ENCODE measurements around the gene MSI2. TPM values are rescaled to one million over a fixed set of nuclear protein-coding genes. Genes with fewer than 3 reads are reported as not detected.

The MSI2 gene
- total and polyA plus RNA-seq, 7 experiments from 2014 or later: 3.3 to 169 (median 125) TPM

DNA sequence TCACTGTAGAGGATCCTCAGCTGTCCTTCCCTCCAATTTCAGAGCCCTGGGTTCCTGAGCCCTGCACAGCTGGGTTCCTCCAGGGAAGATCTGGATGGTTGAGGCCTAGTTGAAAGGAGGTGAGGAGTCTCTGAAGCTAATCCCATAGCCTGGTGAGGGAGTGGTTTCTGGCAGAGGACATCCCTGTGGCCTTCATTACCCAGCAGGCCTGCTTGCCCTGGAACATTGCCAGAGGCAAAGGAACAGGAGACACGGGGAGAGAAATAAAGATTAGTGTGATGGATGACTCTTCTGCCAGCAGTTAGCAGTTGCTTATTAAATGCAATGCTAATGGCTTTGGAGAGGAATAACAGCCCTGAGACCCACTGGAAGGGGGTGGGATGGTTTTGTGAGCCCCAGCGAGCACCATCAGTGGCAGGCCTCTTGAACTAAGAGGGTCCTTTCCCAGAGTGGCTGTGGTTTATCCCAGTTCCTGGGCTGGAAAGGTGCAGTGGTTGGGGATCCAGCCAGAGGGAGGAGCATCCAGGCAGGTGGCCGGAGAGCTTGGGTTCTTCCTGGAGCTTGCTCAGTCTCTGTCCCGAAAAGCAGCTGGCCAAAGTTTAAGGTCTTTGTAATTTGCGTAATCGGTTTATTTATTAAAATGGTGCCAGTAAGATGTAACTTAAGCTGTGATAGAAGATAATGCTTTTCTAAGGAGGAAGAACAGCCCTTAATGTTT is 279.1 kb downstream of the MSI2 start:
- Histone ChIP-seq H3K27ac (ENCODE audit: low read depth, low read length) (no peak overlapping the region), H3K4me3 (ENCODE audit: low read length) (no peak overlapping the region), H3K9me3 (ENCODE audit: control insufficient read depth in 2 of 3, low read length in 3 of 3) (no peaks in the 10 kb centered on the region), H3K36me3 (ENCODE audit: control insufficient read depth in 2 of 3, insufficient read depth in 3 of 3, low read length in 3 of 3) (no peaks in the 10 kb centered on the region), H3K27me3 (ENCODE audit: control insufficient read depth in 2 of 2, insufficient read depth in 2 of 2, low read length in 2 of 2) (no peaks in the 10 kb centered on the region), H3K4me1 (ENCODE audit: control insufficient read depth in 2 of 2, insufficient read depth in 2 of 2, low read length in 2 of 2) (peaks cover 0 to 13% of the 10 kb centered on the region in 2 donors)
- Mint-ChIP-seq H3K4me1 (peaks cover 28 to 68% (median 61%) of the 10 kb centered on the region in 7 donors), H3K36me3 (peaks cover 0 to 9% (median 7%) of the 10 kb centered on the region in 5 donors), H3K4me3 (no peak overlapping the region), H3K9me3 (no peaks in the 10 kb centered on the region), H3K27me3 (no peaks in the 10 kb centered on the region), H3K27ac (peak overlapping the region in 4 of 9 donors; percentile 29 to 57 (median 47))
- ATAC-seq (no peak), DNase-seq (no peak)
- POLR2A ChIA-PET: no interaction called here
- intact Hi-C loops (cut with micrococcal nuclease): loop anchor here in 1 of 2 donors (10.0 kb wide), 1 partner anchor 291 kb away; no protein-coding TSS in a partner anchor
- CTCF ChIA-PET: no interaction called here

DNA sequence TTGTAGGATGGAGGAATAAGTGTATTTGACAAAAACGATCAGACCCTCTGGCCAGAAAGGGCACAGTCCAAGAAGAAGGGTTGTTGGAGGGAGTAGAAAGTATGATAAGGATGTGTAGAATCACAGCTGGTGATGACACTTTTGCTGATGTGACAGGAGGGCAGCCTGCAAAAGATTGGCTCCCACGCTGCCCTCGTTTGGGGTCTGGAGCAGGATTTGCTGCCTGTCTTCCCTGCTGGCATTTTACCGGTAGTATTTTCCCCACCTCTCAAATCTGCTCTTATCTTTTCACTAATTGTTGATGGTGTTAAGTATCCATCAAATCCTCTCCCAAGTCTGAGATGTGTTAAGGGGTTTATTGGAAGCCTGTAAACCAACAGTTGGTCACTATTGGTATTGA is 280.0 kb downstream of the MSI2 start:
- CTCF ChIA-PET: no interaction called here
- no peaks in the 10 kb centered on the region for H3K9me3 Mint-ChIP-seq
- peaks cover 25 to 61% (median 53%) of the 10 kb centered on the region in 7 donors for H3K4me1 Mint-ChIP-seq
- H3K4me3 Mint-ChIP-seq: peak overlapping the region in 2 of 10 donors; percentile 10 to 12
- peaks cover 0 to 13% (median 10%) of the 10 kb centered on the region in 5 donors for H3K36me3 Mint-ChIP-seq
- Histone ChIP-seq H3K27ac (ENCODE audit: low read depth, low read length) (no peak overlapping the region), H3K36me3 (ENCODE audit: control insufficient read depth in 2 of 3, insufficient read depth in 3 of 3, low read length in 3 of 3) (no peaks in the 10 kb centered on the region), H3K27me3 (ENCODE audit: control insufficient read depth in 2 of 2, insufficient read depth in 2 of 2, low read length in 2 of 2) (no peaks in the 10 kb centered on the region), H3K4me1 (ENCODE audit: control insufficient read depth in 2 of 2, insufficient read depth in 2 of 2, low read length in 2 of 2) (peaks cover 0 to 13% of the 10 kb centered on the region in 2 donors), H3K9me3 (ENCODE audit: control insufficient read depth in 2 of 3, low read length in 3 of 3) (no peaks in the 10 kb centered on the region), H3K4me3 (ENCODE audit: low read length) (no peak overlapping the region)
- POLR2A ChIA-PET: interaction anchor here (0.7 kb wide), 1 partner anchor 178 kb away, joined by 3 read pairs; no protein-coding TSS in a partner anchor
- ATAC-seq: no peak
- no peak for DNase-seq
- intact Hi-C loops (cut with micrococcal nuclease): loop anchor here in 1 of 2 donors (10.0 kb wide), 1 partner anchor 291 kb away; no protein-coding TSS in a partner anchor
- no peaks in the 10 kb centered on the region for H3K27me3 Mint-ChIP-seq
- peak overlapping the region in 6 of 9 donors; percentile 13 to 55 (median 40) for H3K27ac Mint-ChIP-seq

DNA sequence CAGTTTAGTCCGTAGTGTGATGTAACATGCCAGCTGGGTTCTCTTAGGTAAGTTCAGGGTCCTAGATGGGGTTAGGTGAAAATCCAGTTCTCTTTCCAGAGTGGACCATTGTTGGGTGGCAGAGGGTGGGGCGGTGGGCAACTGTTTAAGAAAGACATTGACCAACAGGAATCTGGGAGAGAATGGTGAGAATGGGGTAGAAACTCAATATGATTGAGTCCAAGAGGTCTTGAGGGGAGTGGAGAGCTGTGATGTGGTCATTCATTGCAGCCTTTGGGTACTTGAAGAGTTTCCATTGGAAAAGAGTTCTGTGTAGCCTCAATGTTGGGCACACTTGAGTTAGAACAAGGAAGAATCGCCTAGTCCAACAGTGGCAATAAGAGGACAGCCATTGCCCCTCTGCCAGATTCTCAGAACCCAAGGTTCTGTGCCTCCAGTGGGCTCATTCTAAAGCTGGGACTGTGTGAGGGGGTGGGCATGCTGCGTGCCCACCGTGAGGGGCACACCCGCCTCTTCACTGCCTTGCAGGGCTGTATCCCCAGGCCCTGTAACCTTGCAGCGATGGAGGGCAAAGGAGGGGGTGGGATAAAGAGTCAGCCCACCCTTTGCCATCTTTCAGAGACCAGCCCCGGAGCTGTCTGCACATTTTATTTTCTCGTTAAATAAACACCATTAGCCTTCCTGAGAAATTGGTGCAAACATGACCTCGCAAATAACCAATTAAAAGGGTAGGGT is 280.6 kb downstream of the MSI2 start:
- ChIA-PET CTCF (interaction anchor here (0.6 kb wide), 1 partner anchor 15 kb away, joined by 4 read pairs; no protein-coding TSS in a partner anchor), POLR2A (no interaction called here)
- intact Hi-C loops (cut with micrococcal nuclease): loop anchor here in 1 of 2 donors (10.0 kb wide), 1 partner anchor 292 kb away; no protein-coding TSS in a partner anchor
- H3K4me1 ChIP-seq (ENCODE audit: control insufficient read depth in 2 of 2, insufficient read depth in 2 of 2, low read length in 2 of 2): peaks cover 0 to 13% of the 10 kb centered on the region in 2 donors
- ATAC-seq (no peak), DNase-seq (no peak)
- H3K9me3 Mint-ChIP-seq: no peaks in the 10 kb centered on the region
- H3K9me3 ChIP-seq (ENCODE audit: control insufficient read depth in 2 of 3, low read length in 3 of 3): no peaks in the 10 kb centered on the region
- no peak overlapping the region for H3K27ac ChIP-seq (ENCODE audit: low read depth, low read length)
- peaks cover 21 to 58% (median 47%) of the 10 kb centered on the region in 7 donors for H3K4me1 Mint-ChIP-seq
- H3K36me3 ChIP-seq (ENCODE audit: control insufficient read depth in 2 of 3, insufficient read depth in 3 of 3, low read length in 3 of 3): no peaks in the 10 kb centered on the region
- H3K27me3 ChIP-seq (ENCODE audit: control insufficient read depth in 2 of 2, insufficient read depth in 2 of 2, low read length in 2 of 2): no peaks in the 10 kb centered on the region
- H3K4me3 Mint-ChIP-seq: peak overlapping the region; percentile 59 to 78 (median 70)
- no peaks in the 10 kb centered on the region for H3K27me3 Mint-ChIP-seq
- H3K27ac Mint-ChIP-seq: peak overlapping the region; percentile 16 to 81 (median 71)
- H3K4me3 ChIP-seq (ENCODE audit: low read length): no peak overlapping the region
- peaks cover 0 to 13% (median 10%) of the 10 kb centered on the region in 5 donors for H3K36me3 Mint-ChIP-seq

DNA sequence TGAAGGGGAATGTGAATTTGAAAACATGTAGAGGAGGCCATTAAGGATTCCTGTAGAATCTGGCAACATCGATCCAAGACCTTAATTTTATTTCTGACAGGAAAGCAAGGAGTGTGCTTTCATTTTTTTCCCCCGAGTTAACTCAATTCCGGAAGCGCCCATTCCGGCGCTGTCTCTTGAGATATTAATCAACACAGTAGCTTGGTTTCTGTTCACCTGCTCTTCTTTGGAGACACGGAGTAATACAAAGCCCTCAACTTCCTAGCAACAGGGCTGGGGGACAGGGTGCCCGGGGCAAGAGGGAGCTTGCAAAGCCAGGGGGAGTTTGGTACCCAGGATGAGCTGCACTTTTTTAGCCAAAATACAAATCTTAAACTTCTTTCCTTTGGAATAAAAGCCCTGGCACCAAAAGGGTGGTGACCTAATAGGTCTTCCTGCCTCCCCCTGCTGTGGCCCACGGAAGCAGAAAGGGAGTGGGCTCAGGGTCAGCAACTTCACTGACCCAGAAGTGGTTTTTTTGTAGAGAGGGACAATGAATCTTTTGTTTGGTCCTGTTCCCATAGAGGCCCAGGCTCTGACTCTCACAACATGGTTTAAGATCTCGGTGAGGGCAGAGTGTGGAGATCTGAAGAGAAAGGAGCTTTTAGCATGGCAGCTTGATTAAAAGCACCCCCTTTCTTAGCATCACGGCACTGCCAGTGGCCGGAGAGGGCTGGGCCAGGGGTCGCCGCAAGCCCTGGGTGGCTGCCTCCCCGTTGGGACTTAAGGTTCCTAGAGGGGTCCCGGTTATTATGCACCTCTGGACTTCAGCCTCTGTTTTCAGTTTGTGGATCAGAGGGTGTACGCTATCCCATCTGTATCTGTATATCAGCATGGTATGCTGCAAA is 281.4 kb downstream of the MSI2 start:
- intact Hi-C loops (cut with micrococcal nuclease): loop anchor here in 1 of 2 donors (10.0 kb wide), 1 partner anchor 293 kb away; no protein-coding TSS in a partner anchor
- H3K27me3 ChIP-seq (ENCODE audit: control insufficient read depth in 2 of 2, insufficient read depth in 2 of 2, low read length in 2 of 2): no peaks in the 10 kb centered on the region
- peak overlapping the region in 8 of 9 donors; percentile 16 to 81 (median 72) for H3K27ac Mint-ChIP-seq
- ChIA-PET CTCF (interaction anchor here (0.6 kb wide), 1 partner anchor 16 kb away, joined by 4 read pairs; no protein-coding TSS in a partner anchor), POLR2A (no interaction called here)
- H3K9me3 Mint-ChIP-seq: no peaks in the 10 kb centered on the region
- H3K4me3 Mint-ChIP-seq: peak overlapping the region; percentile 59 to 78 (median 70)
- peaks cover 0 to 13% (median 7%) of the 10 kb centered on the region in 5 donors for H3K36me3 Mint-ChIP-seq
- peak in 3 of 9 donors; percentile 4 to 19 (median 13) for DNase-seq
- H3K4me1 ChIP-seq (ENCODE audit: control insufficient read depth in 2 of 2, insufficient read depth in 2 of 2, low read length in 2 of 2): peaks cover 0 to 13% of the 10 kb centered on the region in 2 donors
- ATAC-seq: peak; percentile 29
- H3K27ac ChIP-seq (ENCODE audit: low read depth, low read length): no peak overlapping the region
- H3K4me1 Mint-ChIP-seq: peaks cover 21 to 58% (median 43%) of the 10 kb centered on the region in 7 donors
- no peak overlapping the region for H3K4me3 ChIP-seq (ENCODE audit: low read length)
- no peaks in the 10 kb centered on the region for H3K9me3 ChIP-seq (ENCODE audit: control insufficient read depth in 2 of 3, low read length in 3 of 3)
- H3K36me3 ChIP-seq (ENCODE audit: control insufficient read depth in 2 of 3, insufficient read depth in 3 of 3, low read length in 3 of 3): no peaks in the 10 kb centered on the region
- no peaks in the 10 kb centered on the region for H3K27me3 Mint-ChIP-seq

DNA sequence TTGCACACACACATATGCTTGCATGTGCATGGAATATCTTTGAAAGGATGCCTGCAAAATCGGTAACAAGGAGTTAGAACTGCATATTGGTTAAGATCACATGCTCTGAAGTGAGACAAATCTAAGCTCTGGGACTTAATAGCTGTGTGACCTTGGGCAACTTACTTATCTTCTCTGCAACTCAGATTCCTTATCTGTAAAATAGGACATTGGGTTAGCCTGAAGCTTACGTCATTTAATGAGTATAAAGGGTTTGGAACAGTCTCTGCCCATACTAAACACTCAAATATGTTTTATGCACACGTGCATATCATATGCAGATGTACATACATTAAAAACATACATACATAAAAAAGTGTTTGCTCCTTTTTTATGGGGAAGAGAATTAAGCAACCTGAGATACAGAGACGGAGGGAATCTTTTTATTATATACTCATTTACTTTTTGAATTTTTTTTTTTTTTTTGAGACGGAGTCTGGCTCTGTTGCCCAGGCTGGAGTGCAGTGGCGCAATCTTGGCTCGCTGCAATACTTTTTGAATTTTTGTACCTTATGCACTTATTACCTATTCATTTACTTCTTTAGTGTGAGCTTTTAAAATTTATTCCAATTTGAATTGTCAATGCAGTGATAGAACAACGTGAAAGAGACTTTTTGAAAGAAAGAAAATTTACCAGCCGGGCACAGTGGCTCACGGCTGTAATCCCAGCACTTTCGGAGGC is 282.6 kb downstream of the MSI2 start:
- Mint-ChIP-seq H3K27me3 (no peaks in the 10 kb centered on the region), H3K36me3 (peaks cover 0 to 15% (median 3%) of the 10 kb centered on the region in 5 donors), H3K9me3 (no peaks in the 10 kb centered on the region), H3K4me3 (peak overlapping the region in 1 of 10 donors; percentile 17), H3K27ac (peak overlapping the region in 3 of 9 donors; percentile 21 to 38 (median 36)), H3K4me1 (peaks cover 19 to 64% (median 49%) of the 10 kb centered on the region in 7 donors)
- H3K27me3 ChIP-seq (ENCODE audit: control insufficient read depth in 2 of 2, insufficient read depth in 2 of 2, low read length in 2 of 2): no peaks in the 10 kb centered on the region
- no peaks in the 10 kb centered on the region for H3K9me3 ChIP-seq (ENCODE audit: control insufficient read depth in 2 of 3, low read length in 3 of 3)
- H3K4me1 ChIP-seq (ENCODE audit: control insufficient read depth in 2 of 2, insufficient read depth in 2 of 2, low read length in 2 of 2): peaks cover 0 to 13% of the 10 kb centered on the region in 2 donors
- no peaks in the 10 kb centered on the region for H3K36me3 ChIP-seq (ENCODE audit: control insufficient read depth in 2 of 3, insufficient read depth in 3 of 3, low read length in 3 of 3)
- H3K4me3 ChIP-seq (ENCODE audit: low read length): no peak overlapping the region
- H3K27ac ChIP-seq (ENCODE audit: low read depth, low read length): no peak overlapping the region
- intact Hi-C loops (cut with micrococcal nuclease): loop anchor here in 1 of 2 donors (10.0 kb wide), 1 partner anchor 294 kb away; no protein-coding TSS in a partner anchor
- ATAC-seq (no peak), DNase-seq (no peak)
- POLR2A ChIA-PET: no interaction called here
- CTCF ChIA-PET: no interaction called here

All from naive thymus-derived CD4-positive, alpha-beta T cell (primary cell).